Measurements from ENCODE around the gene UGT1A6.
"Not testable (repeated sequence)": the region's sequence is repeated elsewhere in the genome, so short reads cannot be mapped to it uniquely, and the experiment has no call there.

UGT1A6 gene

DNA sequence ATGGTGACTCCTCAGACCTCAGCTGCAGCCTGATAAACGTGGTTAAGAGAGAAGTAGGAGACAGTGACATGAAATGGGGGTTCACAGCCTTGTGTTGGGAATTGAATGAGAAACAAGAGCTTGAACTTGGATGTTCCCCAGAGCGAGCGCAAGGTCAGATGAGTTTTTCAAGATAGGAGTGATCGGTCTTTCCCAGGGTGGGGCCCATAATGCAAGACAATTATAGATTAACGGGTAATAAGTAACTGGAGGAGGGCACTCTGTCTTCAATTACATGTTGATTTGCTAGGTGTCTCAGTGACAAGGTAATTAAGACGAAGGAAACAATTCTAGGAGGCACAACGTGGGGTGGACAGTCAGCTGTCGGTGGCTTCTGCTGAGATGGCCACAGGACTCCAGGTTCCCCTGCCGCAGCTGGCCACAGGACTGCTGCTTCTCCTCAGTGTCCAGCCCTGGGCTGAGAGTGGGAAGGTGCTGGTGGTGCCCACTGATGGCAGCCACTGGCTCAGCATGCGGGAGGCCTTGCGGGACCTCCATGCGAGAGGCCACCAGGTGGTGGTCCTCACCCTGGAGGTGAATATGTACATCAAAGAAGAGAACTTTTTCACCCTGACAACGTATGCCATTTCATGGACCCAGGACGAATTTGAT is 20.0 kb downstream of the UGT1A6 start, which contains the start of gene UGT1A5:
Gene UGT1A5 (plus strand): TSS at position 297 of the 651 bp plus-strand sequence. CDS start 85 bp downstream, at position 382.
- DNase-seq (ENCODE audit: extremely low spot score, insufficient read length, low read depth) (no peak), FAIRE-seq (no peak)

DNA sequence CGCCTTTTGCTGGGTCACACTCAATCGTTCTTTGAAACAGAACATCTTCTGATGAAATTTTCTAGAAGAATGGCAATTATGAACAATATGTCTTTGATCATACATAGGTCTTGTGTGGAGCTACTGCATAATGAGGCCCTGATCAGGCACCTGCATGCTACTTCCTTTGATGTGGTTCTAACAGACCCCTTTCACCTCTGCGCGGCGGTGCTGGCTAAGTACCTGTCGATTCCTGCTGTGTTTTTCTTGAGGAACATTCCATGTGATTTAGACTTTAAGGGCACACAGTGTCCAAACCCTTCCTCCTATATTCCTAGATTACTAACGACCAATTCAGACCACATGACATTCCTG is 20.5 kb downstream of the UGT1A6 start:
- no peak for DNase-seq (ENCODE audit: extremely low spot score, insufficient read length, low read depth)
- no peak for FAIRE-seq

DNA sequence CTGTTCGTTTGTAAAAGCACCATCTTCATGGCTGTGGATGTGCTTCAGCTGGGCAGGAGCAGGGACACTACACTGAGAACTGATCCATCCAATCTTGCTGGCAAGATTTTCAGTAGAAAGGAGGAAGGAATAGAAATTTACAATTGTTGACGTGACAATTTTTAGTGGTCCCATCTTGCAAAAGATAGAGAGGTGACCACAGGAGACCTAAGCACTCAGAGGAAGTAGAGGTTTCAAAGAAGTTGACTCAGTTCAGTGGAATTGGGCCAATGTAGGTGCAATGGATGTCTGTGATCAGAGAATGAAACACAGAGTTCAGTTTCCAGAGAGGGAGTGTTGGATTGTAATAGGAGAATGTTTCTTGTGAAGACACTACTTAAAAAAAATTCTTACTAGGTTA is 21.4 kb downstream of the UGT1A6 start:
- no peak for FAIRE-seq
- no peak for DNase-seq (ENCODE audit: extremely low spot score, insufficient read length, low read depth)

DNA sequence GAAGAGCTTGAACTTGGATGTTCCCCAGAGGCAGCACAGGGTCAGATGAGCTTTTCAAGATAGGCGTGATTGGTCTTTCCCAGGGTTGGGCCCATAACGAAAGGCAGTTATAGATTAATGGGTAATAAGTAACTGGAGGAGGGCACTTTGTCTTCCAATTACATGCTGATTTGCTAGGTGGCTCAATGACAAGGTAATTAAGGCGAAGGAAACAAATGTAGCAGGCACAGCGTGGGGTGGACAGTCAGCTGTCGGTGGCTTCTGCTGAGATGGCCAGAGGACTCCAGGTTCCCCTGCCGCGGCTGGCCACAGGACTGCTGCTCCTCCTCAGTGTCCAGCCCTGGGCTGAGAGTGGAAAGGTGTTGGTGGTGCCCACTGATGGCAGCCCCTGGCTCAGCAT is 25.9 kb downstream of the UGT1A6 start, which contains the start of gene UGT1A4:
Gene UGT1A4 (plus strand): TSS at position 185 of the 400 bp plus-strand sequence. CDS start 85 bp downstream, at position 270.
- no peak for DNase-seq (ENCODE audit: extremely low spot score, insufficient read length, low read depth)

DNA sequence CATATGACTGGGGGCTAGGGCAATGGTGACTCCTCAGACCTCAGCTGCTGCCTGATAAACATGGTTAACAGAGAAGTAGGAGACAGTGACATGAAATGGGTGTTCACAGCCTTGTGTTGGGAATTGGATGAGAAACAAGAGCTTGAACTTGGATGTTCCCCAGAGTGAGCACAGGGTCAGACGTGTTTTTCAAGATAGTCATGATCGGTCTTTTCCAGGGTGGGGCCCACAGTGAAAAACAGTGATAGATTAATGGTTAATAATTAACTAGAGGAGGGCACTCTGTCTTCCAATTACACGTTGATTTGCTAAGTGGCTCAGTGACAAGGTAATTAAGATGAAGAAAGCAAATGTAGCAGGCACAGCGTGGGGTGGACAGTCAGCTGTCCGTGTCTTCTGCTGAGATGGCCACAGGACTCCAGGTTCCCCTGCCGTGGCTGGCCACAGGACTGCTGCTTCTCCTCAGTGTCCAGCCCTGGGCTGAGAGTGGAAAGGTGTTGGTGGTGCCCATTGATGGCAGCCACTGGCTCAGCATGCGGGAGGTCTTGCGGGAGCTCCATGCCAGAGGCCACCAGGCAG is 36.1 kb downstream of the UGT1A6 start, which contains the start of gene UGT1A3:
Gene UGT1A3 (plus strand): TSS at position 320 of the 579 bp plus-strand sequence. CDS start 85 bp downstream, at position 405.
- FAIRE-seq (no peak), DNase-seq (ENCODE audit: extremely low spot score, insufficient read length, low read depth) (no peak)

More for the DNA sequence above, 25.9 kb downstream of the UGT1A6 start, which contains the start of gene UGT1A4:
- no peak for FAIRE-seq

DNA sequence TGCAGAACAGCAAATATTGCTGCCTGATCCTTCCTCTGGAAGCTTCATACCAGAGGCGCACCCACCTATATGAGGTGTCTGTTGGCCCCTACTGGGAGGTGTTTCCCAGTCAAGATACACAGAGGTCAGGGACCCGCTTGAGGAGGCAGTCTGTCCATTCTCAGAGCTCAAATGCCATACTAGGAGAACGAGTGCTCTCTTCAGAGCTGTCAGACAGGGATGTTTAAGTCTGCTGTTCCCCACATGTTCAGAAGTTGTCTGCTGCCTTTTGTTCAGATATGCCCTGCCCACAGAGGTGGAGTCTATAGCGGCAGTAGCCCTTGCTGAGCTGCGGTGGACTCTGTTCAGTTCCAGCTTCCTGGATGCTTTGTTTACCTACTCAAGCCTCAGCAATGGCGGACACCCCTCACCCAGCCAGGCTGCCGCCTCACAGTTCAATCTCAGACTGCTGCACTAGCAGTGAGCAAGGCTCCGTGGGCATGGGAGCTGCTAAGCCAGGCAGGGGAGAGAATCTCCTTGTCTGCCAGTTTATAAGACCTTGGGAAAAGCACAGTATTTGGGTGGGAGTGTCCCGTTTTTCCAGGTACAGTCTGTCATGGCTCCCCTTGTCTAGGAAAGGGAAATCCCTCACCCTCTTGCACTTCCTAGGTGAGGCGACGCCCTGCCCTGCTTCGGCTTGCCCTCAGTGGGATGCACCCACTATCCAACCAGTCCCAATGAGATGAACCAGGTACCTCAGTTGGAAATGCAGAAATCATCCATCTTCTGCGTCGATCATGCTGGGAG is 44.4 kb downstream of the UGT1A6 start:
- not testable (repeated sequence) for FAIRE-seq; DNase-seq (ENCODE audit: extremely low spot score, insufficient read length, low read depth)

DNA sequence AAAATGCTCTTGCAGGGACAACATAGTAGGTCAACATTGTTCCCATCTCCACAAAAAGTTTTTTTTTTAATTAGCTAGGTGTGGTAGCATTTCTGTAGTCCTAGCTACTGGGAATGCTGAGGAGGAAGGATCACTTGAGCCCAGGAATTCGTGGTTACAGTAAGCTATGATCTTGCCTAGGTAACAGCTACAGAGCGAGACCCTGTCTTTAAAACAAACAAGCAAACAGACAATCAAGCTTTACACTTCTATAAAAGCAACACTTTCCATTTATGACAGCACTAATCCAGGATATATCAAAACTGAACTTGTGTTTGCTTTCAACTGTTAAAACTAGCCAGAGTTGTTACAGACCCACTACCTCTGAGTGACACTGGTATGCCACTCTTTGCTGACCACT is 48.2 kb downstream of the UGT1A6 start:
- FAIRE-seq (no peak), DNase-seq (ENCODE audit: extremely low spot score, insufficient read length, low read depth) (no peak)

DNA sequence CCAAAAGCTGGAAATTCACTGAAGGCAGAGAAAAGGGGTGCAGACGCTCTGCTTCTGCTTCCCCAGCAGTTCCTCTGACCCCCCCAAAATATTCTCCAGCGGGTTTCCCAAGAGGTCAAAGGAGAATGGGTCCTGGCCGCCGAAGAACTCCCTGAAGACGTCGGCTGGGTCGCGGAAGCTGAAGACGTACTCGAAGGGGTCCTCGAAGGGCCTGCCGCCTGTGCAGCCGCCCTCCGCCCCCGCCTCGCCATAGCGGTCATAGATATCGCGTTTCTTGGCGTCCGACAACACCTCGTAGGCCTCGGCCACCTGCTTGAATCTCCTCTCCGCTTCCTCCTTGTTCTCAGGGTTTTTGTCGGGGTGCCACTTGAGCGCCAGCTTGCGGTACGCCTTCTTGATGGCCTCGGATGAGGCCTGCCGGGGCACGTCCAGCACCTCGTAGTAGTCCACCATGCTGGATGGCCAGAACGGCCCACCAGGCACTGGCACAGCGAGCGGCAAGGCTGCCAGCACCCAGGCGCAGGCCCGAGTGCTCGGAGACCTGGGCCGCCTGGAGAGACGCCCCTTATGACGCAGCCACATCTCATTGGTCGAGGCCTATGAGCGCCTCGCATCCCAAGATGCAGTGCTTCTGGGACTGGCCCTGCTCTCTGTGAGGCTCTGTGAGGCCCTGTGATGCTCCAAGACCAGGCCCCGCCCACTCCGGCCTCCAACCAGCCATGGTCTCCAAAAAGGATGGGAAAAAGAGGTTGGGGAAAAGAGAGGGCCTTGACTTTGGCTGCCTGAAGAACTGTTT is 51.0 kb downstream of the UGT1A6 start:
- DNase-seq (ENCODE audit: extremely low spot score, insufficient read length, low read depth) (no peak), FAIRE-seq (no peak)

DNA sequence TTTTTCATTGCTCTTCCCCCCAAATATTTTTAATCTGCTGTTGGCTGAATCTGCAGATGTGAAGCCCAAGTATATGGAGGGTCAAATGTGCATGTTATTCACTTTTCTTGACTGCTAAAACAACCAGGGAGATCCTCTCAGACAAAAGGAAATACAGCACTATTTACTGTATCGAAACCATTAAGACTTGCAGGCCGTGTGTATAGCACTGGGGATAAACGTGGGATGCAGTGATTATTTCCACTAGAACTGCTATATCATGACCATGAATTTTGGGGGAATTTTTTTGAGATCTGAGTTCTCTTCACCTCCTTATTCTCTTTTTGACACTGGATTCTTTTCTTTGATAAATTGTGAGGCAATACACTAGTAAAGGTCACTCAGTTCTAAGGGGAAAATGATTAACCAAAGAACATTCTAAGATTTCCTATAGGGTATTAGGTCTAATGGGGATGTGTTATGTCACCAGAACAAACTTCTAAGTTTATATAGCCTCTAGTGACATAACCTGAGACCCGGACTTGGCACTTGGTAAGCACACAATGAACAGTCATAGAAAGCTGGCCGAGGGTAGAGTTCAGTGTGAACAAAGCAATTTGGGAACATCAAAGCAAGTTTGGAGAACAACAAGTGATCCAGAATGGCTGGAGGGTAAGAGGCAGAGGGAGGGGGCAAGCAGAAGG is 52.5 kb downstream of the UGT1A6 start:
- FAIRE-seq (no peak), DNase-seq (ENCODE audit: extremely low spot score, insufficient read length, low read depth) (no peak)

DNA sequence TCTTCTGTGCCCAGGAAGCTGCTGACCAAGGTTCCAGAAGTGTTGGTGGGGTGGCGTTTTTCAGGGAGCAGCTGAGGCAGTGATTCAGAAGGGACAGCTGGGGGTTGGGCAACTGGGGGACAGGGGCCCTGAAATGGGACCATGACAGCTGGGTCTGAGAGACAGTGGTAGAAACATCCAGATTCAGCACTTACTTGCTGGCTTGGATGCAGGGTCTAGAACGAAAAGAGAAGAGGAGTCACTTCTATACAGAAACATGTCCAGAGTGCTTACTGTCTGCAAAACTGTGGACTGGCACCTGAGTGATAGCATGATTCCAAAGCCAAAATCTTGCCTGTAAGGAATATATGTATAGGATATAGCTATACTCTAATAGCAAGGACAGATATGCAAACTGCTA is 53.1 kb downstream of the UGT1A6 start:
- DNase-seq (ENCODE audit: extremely low spot score, insufficient read length, low read depth); FAIRE-seq: not testable (repeated sequence)

DNA sequence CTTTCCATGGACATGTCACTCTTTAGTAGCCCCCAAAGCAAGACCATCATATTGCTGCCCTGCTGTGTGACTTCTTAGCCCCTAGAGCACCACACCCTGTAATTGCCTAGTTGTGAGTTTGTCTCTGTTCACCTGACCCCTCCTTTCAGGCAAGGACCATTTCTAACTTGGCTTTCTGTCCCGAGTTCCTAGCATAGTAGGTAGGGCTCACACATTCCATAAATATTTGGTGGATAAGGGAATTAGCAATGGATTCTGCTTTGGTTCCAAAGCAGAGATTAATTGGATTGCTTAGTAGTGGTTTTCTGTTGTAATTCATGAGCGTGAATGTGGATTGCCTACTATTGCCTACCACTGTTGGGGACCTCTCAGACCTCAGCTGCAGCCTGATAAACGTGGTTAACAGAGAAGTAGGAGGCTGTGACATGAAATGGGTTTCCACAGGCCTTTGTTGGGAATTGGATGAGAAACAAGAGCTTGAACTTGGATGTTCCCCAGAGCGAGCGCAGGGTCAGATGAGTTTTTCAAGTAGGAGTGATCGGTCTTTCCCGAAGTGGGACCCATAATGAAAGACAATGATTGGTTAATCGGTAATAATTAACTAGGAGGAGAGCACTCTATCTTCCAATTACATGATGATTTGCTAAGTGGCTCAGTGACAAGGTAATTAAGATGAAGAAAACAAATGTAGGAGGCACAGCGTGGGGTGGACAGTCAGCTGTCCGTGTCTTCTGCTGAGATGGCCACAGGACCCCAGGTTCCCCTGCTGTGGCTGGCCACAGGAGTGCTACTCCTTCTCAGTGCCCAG is 54.0 kb downstream of the UGT1A6 start:
- DNase-seq (ENCODE audit: extremely low spot score, insufficient read length, low read depth): no peak
- FAIRE-seq: no peak

DNA sequence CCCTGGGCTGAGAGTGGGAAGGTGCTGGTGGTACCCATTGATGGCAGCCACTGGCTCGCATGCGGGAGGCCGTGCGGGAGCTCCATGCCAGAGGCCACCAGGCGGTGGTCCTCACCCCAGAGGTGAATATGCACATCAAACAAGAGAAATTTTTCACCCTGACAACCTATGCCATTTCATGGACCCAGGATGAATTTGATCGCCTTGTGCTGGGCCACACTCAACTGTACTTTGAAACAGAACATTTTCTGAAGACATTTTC is 54.5 kb downstream of the UGT1A6 start:
- no peak for FAIRE-seq
- DNase-seq (ENCODE audit: extremely low spot score, insufficient read length, low read depth): no peak

DNA sequence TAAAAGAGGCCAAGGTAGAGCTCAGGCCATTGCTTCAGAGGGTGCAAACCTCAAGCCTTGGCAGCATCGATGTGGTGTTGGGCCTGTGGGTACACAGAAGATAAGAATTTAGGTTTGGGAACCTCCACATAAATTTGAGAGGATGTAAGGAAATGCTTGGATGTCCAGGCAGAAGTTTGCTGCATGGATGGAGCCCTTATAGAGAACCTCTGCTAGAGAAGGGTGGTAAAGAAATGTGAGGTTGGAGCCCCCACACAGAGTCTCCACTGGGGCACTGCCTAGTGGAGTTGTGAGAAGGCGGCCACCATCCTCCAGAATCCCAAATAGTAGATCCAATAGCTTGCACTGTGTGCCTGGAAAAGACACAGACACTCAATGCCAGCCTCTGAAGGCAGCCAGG is 58.0 kb downstream of the UGT1A6 start:
- DNase-seq (ENCODE audit: extremely low spot score, insufficient read length, low read depth); FAIRE-seq: not testable (repeated sequence)

DNA sequence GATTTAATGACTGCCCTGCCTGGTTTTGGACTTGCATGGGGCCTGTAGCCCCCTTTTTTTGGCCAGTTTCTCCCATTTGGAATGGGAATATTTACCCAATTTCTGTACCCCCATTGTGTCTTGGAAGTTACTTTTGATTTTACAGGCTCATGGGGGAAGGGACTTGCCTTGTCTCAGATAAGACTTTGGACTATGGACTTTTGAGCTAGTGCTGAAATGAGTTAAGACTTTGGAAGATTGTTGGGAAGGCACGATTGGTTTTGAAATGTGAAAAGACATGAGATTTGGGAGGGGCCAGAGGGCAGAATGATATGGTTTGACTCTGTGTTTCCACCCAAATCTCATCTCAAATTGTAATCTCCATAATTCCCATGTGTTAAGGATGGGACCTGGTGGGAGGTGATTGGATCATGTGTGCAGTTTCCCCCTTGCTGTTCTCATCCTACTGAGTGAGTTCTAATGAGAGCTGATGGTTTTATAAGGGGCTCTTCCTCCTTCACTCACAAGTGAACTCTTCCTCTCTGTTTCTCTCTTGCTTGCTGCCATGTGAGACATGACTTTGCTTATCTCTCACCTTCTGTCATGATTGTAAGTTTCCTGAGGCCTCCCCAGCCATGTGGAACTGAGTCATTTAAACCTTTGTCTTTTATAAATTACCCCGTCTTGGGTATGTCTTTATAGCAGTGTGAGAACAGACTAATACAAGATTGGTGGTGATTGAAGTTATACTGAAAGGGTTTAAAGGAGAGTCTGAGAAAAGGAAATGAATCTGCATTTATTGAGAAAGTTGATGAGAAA is 58.7 kb downstream of the UGT1A6 start:
- FAIRE-seq; DNase-seq (ENCODE audit: extremely low spot score, insufficient read length, low read depth): not testable (repeated sequence)

DNA sequence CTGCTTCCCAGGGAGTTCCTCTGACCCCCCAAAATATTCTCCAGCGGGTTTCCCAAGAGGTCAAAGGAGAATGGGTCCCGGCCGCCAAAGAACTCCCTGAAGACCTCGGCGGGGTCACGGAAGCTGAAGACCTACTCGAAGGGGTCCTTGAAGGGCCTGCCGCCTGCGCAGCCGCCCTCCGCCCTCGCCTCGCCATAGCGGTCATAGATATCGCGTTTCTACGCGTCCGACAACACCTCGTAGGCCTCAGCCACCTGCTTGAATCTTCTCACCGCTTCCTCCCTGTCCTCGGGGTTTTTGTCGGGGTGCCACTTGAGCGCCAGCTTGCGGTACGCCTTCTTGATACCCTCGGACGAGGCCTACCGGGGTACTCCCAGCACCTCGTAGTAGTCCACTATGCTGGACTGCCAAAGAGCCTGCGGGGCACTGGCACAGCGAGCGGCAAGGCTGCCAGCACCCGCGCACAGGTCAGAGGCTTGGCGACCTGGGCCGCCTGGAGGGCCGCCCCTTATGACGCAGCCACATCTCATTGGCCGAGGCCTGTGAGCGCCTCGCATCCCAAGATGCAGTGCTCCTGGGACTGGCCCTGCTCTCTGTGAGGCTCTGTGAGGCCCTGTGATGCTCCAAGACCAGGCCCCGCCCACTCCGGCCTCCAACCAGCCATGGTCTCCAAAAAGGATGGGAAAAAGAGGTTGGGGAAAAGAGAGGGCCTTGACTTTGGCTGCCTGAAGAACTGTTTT is 62.4 kb downstream of the UGT1A6 start:
- DNase-seq (ENCODE audit: extremely low spot score, insufficient read length, low read depth): no peak
- FAIRE-seq: no peak

DNA sequence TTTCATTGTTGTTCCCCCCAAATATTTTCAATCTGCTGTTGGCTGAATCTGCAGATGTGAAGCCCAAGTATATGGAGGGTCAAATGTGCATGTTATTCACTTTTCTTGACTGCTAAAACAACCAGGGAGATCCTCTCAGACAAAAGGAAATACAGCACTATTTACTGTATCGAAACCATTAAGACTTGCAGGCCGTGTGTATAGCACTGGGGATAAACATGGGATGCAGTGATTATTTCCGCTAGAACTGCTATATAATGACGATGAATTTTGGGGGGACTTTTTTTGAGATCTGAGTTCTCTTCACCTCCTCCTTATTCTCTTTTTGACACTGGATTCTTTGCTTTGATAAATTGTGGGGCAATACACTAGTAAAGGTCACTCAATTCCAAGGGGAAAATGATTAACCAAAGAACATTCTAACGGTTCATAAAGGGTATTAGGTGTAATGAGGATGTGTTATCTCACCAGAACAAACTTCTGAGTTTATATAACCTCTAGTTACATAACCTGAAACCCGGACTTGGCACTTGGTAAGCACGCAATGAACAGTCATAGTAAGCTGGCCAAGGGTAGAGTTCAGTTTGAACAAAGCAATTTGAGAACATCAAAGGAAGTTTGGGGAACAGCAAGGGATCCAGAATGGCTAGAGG is 63.9 kb downstream of the UGT1A6 start:
- DNase-seq (ENCODE audit: extremely low spot score, insufficient read length, low read depth) (no peak), FAIRE-seq (no peak)

DNA sequence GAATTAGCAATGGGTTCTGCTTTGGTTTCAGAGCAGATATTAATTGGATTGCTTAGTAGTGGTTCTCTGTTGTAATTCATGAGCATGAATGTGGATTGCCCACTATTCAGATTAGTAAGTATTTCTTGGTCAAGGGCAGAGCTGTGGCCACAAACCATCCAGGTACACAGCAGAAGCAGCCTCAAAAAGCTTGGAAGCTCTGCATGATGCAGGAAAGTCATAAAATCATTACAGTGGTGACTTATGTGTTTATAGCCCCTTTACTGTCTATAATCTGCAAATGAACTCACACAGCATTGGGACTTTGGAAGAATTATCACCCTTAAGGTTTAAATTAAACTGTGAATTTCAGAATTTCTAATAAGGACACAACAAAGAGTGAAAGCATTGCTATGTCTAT is 65.5 kb downstream of the UGT1A6 start:
- DNase-seq (ENCODE audit: extremely low spot score, insufficient read length, low read depth): no peak
- no peak for FAIRE-seq

Measured in GM18507 (cell line).